ENCODE data around the gene GNE. TPM values are rescaled to one million over a fixed set of nuclear protein-coding genes. Genes with fewer than 3 reads are reported as not detected.
A peak's percentile ranks its signal among the peaks of the same experiment; 100 is the strongest.

The GNE gene
- total RNA-seq, 4 donors from 2014 or later = 11.0 to 18.5 (median 13.9) TPM

DNA sequence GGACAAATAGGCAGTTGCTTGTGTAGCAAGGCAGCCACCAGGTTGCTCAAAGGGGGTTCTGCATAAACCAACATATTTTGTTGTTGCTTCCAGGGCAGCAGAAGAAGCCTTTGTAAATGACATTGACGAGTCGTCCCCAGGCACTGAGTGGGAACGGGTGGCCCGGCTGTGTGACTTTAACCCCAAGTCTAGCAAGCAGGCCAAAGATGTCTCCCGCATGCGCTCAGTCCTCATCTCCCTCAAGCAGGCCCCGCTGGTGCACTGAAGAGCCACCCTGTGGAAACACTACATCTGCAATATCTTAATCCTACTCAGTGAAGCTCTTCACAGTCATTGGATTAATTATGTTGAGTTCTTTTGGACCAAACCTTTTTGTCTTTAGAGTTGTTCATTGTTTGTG lies 46.7 kb downstream of the GNE start:
- Histone ChIP-seq H3K4me3 (no peak overlapping the region), H3K4me1 (peaks cover 70 to 77% of the 10 kb centered on the region in 2 donors), H3K36me3 (peaks cover 0 to 21% of the 10 kb centered on the region in 2 donors), H3K9me3 (no peaks in the 10 kb centered on the region), H3K27ac (peak overlapping the region in 2 of 4 donors; percentile 5 to 22), H3K27me3 (no peaks in the 10 kb centered on the region)
- in situ Hi-C loops (cut with MboI; ENCODE audit: low sequenced_read_pairs in 4 of 4) = no loop called here
- no peak for TF ChIP-seq POLR2A (IDR thresholded peaks at IDR 0.05)
- TF ChIP-seq, protein P1, sequence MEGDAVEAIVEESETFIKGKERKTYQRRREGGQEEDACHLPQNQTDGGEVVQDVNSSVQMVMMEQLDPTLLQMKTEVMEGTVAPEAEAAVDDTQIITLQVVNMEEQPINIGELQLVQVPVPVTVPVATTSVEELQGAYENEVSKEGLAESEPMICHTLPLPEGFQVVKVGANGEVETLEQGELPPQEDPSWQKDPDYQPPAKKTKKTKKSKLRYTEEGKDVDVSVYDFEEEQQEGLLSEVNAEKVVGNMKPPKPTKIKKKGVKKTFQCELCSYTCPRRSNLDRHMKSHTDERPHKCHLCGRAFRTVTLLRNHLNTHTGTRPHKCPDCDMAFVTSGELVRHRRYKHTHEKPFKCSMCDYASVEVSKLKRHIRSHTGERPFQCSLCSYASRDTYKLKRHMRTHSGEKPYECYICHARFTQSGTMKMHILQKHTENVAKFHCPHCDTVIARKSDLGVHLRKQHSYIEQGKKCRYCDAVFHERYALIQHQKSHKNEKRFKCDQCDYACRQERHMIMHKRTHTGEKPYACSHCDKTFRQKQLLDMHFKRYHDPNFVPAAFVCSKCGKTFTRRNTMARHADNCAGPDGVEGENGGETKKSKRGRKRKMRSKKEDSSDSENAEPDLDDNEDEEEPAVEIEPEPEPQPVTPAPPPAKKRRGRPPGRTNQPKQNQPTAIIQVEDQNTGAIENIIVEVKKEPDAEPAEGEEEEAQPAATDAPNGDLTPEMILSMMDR (IDR thresholded peaks at IDR 0.05 in 4 of 5, conservative IDR thresholded peaks at IDR 0.05 in 1 of 5) = no peak
- DNase-seq = no peak
- no peak for ATAC-seq
- intact Hi-C loops (cut with DNase I; ENCODE audit: low total_unique reads) = no loop called here

DNA sequence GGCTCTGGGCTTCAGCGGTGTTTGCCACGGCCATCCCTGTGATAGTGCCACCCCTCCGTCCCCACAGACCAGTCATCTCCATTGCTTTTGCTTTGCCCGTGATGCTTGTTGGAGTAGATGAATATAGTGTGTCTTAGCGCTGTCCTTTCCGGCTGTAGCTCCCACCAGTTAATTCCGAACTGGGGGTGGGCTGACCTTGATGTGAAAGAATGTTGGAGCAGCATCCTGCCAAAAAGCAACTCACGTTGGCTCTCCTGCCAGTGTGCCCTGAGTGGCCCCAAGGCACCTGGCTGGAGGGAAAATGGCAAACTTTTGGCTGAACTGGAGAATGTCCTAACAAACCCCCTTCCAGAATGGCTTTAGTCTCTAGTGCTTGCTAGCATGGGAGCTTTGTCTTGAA lies 47.5 kb downstream of the GNE start:
- TF ChIP-seq POLR2A (IDR thresholded peaks at IDR 0.05) = no peak
- TF ChIP-seq, protein P1 (IDR thresholded peaks at IDR 0.05 in 4 of 5, conservative IDR thresholded peaks at IDR 0.05 in 1 of 5) = no peak
- H3K4me3 ChIP-seq = no peak overlapping the region
- peak overlapping the region in 2 of 4 donors; percentile 5 to 13 for H3K27ac ChIP-seq
- ATAC-seq (no peak), DNase-seq (no peak)
- H3K9me3 ChIP-seq = no peaks in the 10 kb centered on the region
- no peaks in the 10 kb centered on the region for H3K27me3 ChIP-seq
- H3K36me3 ChIP-seq = peaks cover 0 to 22% of the 10 kb centered on the region in 2 donors
- in situ Hi-C loops (cut with MboI; ENCODE audit: low sequenced_read_pairs in 4 of 4) (no loop called here), intact Hi-C loops (cut with DNase I; ENCODE audit: low total_unique reads) (no loop called here)
- H3K4me1 ChIP-seq = peaks cover 66 to 74% of the 10 kb centered on the region in 2 donors

DNA sequence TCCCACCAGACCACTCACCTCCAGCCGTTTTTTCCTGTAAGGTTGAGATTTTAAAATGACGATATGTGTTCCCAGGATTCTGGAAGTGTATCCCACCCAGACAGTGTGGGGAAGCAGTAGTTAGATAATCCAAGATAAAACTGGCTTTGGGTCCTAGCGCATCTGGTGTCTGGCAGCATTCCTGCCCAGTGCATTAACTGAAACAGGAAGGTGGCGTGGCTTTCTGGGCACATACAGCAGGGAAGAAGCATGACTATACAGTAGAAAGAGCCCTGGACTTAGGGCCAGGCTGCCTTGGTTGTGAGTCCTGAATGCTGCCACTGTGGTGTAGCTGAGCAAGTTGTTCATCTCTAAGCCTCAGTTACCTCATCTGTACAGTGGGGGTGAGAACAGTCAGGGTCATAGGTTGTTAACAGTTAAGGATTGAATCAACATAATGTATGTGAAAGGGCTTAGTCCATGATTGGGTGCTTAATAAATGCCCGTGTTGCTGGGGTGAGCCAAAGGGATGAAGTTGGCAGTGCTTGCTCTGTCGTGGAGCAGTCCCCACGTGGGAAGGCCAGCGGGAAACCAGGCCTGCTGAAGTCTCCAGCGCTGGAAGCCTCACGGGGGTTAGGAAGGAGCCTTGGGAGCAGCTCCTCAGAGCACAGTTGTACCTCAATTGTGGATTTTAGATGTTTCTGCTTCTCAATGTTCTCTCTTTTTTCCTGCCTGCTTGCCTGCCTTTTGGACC lies 49.6 kb downstream of the GNE start:
- no peaks in the 10 kb centered on the region for H3K27me3 ChIP-seq
- in situ Hi-C loops (cut with MboI; ENCODE audit: low sequenced_read_pairs in 4 of 4) = no loop called here
- intact Hi-C loops (cut with DNase I; ENCODE audit: low total_unique reads) = no loop called here
- TF ChIP-seq, protein P1 (IDR thresholded peaks at IDR 0.05 in 4 of 5, conservative IDR thresholded peaks at IDR 0.05 in 1 of 5) = no peak
- TF ChIP-seq POLR2A (IDR thresholded peaks at IDR 0.05) = no peak
- DNase-seq (no peak), ATAC-seq (no peak)
- peaks cover 54% of the 10 kb centered on the region in 2 donors for H3K4me1 ChIP-seq
- no peak overlapping the region for H3K4me3 ChIP-seq
- H3K9me3 ChIP-seq = no peaks in the 10 kb centered on the region
- H3K27ac ChIP-seq = peak overlapping the region; percentile 40 to 62 (median 58)
- H3K36me3 ChIP-seq = peaks cover 0 to 43% of the 10 kb centered on the region in 2 donors

DNA sequence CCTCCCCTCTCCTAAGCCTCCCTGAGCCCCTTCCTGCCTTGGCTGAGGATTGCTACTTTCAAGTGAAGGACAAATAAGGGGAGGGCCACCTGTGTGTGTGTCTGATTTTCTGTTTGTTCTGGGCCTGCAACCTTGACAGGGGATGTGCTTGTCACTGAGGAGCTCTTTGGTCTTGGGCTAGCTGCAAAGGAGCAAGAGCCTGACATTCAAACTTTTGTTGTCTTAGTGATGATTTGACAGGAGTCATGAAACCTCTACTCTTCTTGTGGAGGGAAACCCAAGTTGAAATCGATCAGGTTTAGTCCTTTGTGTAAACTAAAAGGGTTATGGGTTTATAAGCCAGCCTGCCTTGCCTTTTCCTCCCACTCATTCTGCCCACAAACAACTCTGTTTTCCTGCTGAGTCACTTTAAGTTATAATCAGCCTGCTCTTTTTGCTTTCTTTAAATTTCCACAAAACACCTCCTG lies 50.7 kb downstream of the GNE start:
- intact Hi-C loops (cut with DNase I; ENCODE audit: low total_unique reads) = no loop called here
- TF ChIP-seq, protein P1 (IDR thresholded peaks at IDR 0.05 in 4 of 5, conservative IDR thresholded peaks at IDR 0.05 in 1 of 5) = no peak
- no peak for TF ChIP-seq POLR2A (IDR thresholded peaks at IDR 0.05)
- Histone ChIP-seq H3K27me3 (no peaks in the 10 kb centered on the region), H3K36me3 (peaks cover 0 to 54% of the 10 kb centered on the region in 2 donors), H3K4me3 (no peak overlapping the region), H3K4me1 (peaks cover 45 to 46% of the 10 kb centered on the region in 2 donors), H3K9me3 (no peaks in the 10 kb centered on the region), H3K27ac (peak overlapping the region; percentile 40 to 62 (median 58))
- ATAC-seq = peak in 1 of 2 donors; percentile 21
- in situ Hi-C loops (cut with MboI; ENCODE audit: low sequenced_read_pairs in 4 of 4) = no loop called here
- no peak for DNase-seq
